Measurements from ENCODE around the gene HIGD1B. TPM values are rescaled to one million over a fixed set of nuclear protein-coding genes. Genes with fewer than 3 reads are reported as not detected.

The HIGD1B gene
- polyA plus RNA-seq, 1 donor from 2014 or later = not detected

DNA sequence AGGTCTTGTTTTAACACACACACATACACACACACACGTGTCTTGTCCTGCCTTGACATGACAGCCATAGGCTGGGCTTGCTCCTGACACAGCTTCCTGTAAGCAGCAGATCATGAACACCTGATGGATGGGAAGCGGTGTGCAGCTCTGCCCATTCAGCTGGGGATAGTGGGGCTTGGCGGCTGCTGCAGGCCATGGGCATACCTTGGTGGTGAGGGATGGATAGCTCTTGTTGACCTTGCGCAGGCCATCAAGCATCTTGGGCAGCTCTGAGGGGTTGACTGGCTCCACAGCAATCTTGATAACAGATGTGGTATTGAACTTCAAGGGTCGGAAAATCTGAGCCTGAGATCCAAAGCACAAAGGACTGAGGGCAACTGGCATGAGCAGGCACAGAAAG is 12.0 kb downstream of the HIGD1B start:
- H3K4me2 ChIP-seq (ENCODE audit: low read length) = no peak overlapping the region
- no peaks in the 10 kb centered on the region for H3K9me3 ChIP-seq (ENCODE audit: low read length)
- H3K9me2 ChIP-seq (ENCODE audit: insufficient read depth, low read length) = no peaks in the 10 kb centered on the region
- H2AFZ ChIP-seq (ENCODE audit: low read depth, low read length) = no peak overlapping the region
- H3F3A ChIP-seq (ENCODE audit: insufficient read depth, low read length, poor library complexity, severe bottlenecking) = no peaks in the 10 kb centered on the region
- H3K79me2 ChIP-seq (replicated peaks; ENCODE audit: insufficient read depth, low read length) = no peaks in the 10 kb centered on the region
- no peaks in the 10 kb centered on the region for H3K27me3 ChIP-seq (ENCODE audit: insufficient read depth, low read depth, low read length)
- H4K20me1 ChIP-seq (ENCODE audit: insufficient read depth) = no peaks in the 10 kb centered on the region
- H3K36me3 ChIP-seq (ENCODE audit: insufficient read depth, low read length) = peaks cover 4% of the 10 kb centered on the region
- no peak for TF ChIP-seq SMC3 (conservative IDR thresholded peaks at IDR 0.05; ENCODE audit: poor library complexity)
- no peak for TF ChIP-seq EP300 (conservative IDR thresholded peaks at IDR 0.05; ENCODE audit: poor library complexity, severe bottlenecking)
- no peak for TF ChIP-seq TAF1 (IDR thresholded peaks at IDR 0.05; ENCODE audit: low read depth)
- no peak for TF ChIP-seq MXI1 (conservative IDR thresholded peaks at IDR 0.05; ENCODE audit: poor library complexity, severe bottlenecking)
- no peak for TF ChIP-seq RAD21 (conservative IDR thresholded peaks at IDR 0.05)
- TF ChIP-seq, protein P1, sequence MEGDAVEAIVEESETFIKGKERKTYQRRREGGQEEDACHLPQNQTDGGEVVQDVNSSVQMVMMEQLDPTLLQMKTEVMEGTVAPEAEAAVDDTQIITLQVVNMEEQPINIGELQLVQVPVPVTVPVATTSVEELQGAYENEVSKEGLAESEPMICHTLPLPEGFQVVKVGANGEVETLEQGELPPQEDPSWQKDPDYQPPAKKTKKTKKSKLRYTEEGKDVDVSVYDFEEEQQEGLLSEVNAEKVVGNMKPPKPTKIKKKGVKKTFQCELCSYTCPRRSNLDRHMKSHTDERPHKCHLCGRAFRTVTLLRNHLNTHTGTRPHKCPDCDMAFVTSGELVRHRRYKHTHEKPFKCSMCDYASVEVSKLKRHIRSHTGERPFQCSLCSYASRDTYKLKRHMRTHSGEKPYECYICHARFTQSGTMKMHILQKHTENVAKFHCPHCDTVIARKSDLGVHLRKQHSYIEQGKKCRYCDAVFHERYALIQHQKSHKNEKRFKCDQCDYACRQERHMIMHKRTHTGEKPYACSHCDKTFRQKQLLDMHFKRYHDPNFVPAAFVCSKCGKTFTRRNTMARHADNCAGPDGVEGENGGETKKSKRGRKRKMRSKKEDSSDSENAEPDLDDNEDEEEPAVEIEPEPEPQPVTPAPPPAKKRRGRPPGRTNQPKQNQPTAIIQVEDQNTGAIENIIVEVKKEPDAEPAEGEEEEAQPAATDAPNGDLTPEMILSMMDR (IDR thresholded peaks at IDR 0.05; ENCODE audit: poor library complexity, severe bottlenecking) = no peak
- no peak for TF ChIP-seq EZH2 (IDR thresholded peaks at IDR 0.05; ENCODE audit: borderline replicate concordance, insufficient read depth, low read length, poor library complexity, severe bottlenecking)
- TF ChIP-seq REST (IDR thresholded peaks at IDR 0.05; ENCODE audit: borderline replicate concordance) = no peak
- no peak for TF ChIP-seq POLR2AphosphoS5 (IDR thresholded peaks at IDR 0.05)
- H3K27ac ChIP-seq (ENCODE audit: low read length) = no peak overlapping the region
- no peak overlapping the region for H3K9ac ChIP-seq (ENCODE audit: low read length)
- no peak overlapping the region for H3K4me3 ChIP-seq (ENCODE audit: low read length)

DNA sequence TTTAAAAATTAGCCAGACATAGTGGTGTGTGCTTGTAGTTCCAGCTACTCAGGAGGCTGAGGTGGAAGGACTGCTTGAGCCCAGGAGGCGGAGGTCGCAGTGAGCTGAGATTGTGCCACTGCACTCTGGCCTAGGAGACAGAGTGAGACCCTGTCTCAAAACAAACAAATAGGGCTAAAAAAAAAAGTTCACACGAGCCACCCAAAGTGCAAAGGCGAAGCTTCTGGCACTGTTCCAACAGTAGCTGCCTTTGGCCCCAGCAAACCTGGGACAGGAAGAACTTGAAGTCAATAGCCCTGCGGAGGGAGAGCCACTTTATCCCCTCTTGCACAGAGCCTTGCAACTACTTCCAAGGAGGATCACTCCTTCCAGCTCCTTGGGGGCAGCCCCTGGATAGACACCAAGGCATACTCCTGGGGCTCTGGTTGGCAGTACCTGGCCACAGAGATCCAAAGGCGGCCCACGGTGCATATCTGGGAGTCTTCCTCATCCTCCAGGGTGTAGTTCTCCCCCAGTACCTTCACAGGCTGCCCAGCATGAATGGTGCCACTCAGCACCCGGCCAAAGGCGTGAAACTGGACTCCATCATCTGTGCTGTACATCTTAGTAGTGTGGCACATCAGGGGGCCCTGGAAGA is 14.7 kb downstream of the HIGD1B start:
- no peaks in the 10 kb centered on the region for H3K79me2 ChIP-seq (replicated peaks; ENCODE audit: insufficient read depth, low read length)
- H3K9me2 ChIP-seq (ENCODE audit: insufficient read depth, low read length) = no peaks in the 10 kb centered on the region
- no peaks in the 10 kb centered on the region for H4K20me1 ChIP-seq (ENCODE audit: insufficient read depth)
- H3K27ac ChIP-seq (ENCODE audit: low read length) = no peak overlapping the region
- no peak overlapping the region for H3K4me3 ChIP-seq (ENCODE audit: low read length)
- no peak overlapping the region for H2AFZ ChIP-seq (ENCODE audit: low read depth, low read length)
- H3K36me3 ChIP-seq (ENCODE audit: insufficient read depth, low read length) = no peaks in the 10 kb centered on the region
- no peak overlapping the region for H3K4me2 ChIP-seq (ENCODE audit: low read length)
- TF ChIP-seq, protein P1 (IDR thresholded peaks at IDR 0.05; ENCODE audit: poor library complexity, severe bottlenecking) = no peak
- TF ChIP-seq EP300 (conservative IDR thresholded peaks at IDR 0.05; ENCODE audit: poor library complexity, severe bottlenecking) = no peak
- no peak for TF ChIP-seq EZH2 (IDR thresholded peaks at IDR 0.05; ENCODE audit: borderline replicate concordance, insufficient read depth, low read length, poor library complexity, severe bottlenecking)
- TF ChIP-seq MXI1 (conservative IDR thresholded peaks at IDR 0.05; ENCODE audit: poor library complexity, severe bottlenecking) = no peak
- no peak for TF ChIP-seq SMC3 (conservative IDR thresholded peaks at IDR 0.05; ENCODE audit: poor library complexity)
- no peak for TF ChIP-seq RAD21 (conservative IDR thresholded peaks at IDR 0.05)
- no peak for TF ChIP-seq REST (IDR thresholded peaks at IDR 0.05; ENCODE audit: borderline replicate concordance)
- TF ChIP-seq POLR2AphosphoS5 (IDR thresholded peaks at IDR 0.05) = no peak
- TF ChIP-seq TAF1 (IDR thresholded peaks at IDR 0.05; ENCODE audit: low read depth) = no peak
- no peaks in the 10 kb centered on the region for H3F3A ChIP-seq (ENCODE audit: insufficient read depth, low read length, poor library complexity, severe bottlenecking)
- H3K9me3 ChIP-seq (ENCODE audit: low read length) = no peaks in the 10 kb centered on the region
- H3K27me3 ChIP-seq (ENCODE audit: insufficient read depth, low read depth, low read length) = no peaks in the 10 kb centered on the region
- no peak overlapping the region for H3K9ac ChIP-seq (ENCODE audit: low read length)

All from neural cell (in vitro differentiated cells).